ENCODE data around the gene SLC35A2.

GRCh38 chrX:48960291-48960690 is 48.8 kb upstream of the SLC35A2 start:
- TF ChIP-seq CTCF (IDR thresholded peaks at IDR 0.05) (no peak), POLR2A (IDR thresholded peaks at IDR 0.05) (no peak)

Data from right lobe of liver (tissue), 4 donors.